Ectodermal cell (in vitro differentiated cells): ENCODE data around the gene ZNF672.
"Not testable (repeated sequence)": the region's sequence is repeated elsewhere in the genome, so short reads cannot be mapped to it uniquely, and the experiment has no call there.

ENCODE experiments used
- H3K27ac ChIP-seq: 2 replicates; pipeline ENCODE4 v1.7.0; 2013; ENCODE audit warnings: mild to moderate bottlenecking, low read depth, low read length; ENCODE audit not compliant: insufficient read depth, poor library complexity, severe bottlenecking
- H3K27me3 ChIP-seq: 2 replicates; pipeline ENCODE4 v1.7.0; 2013; ENCODE audit warnings: mild to moderate bottlenecking, low read length; ENCODE audit not compliant: insufficient read depth, control insufficient read depth, poor library complexity, severe bottlenecking
- H3K36me3 ChIP-seq: one replicate; pipeline ENCODE4 v1.7.0; 2013; ENCODE audit warnings: low read length; ENCODE audit not compliant: control insufficient read depth, insufficient read depth
- H3K4me1 ChIP-seq: one replicate; pipeline ENCODE4 v1.7.0; 2013; ENCODE audit warnings: low read length; ENCODE audit not compliant: control insufficient read depth, insufficient read depth
- H3K4me3 ChIP-seq: 2 replicates; pipeline ENCODE4 v1.7.0; 2013; ENCODE audit warnings: low read depth, low read length, control low read depth; ENCODE audit not compliant: insufficient read depth
- H3K9me3 ChIP-seq: 2 replicates; pipeline ENCODE4 v1.7.0; 2013; ENCODE audit warnings: mild to moderate bottlenecking, low read length, moderate library complexity; ENCODE audit not compliant: control insufficient read depth
- WGBS, 2 experiments: methylation state at CpG; one replicate each; pipeline ENCODE4 v1.1.7; 2013; ENCODE audit warnings: missing lambda C conversion rate in 2 of 2; 5-methylcytosine and 5-hydroxymethylcytosine counted together

The ZNF672 gene

DNA sequence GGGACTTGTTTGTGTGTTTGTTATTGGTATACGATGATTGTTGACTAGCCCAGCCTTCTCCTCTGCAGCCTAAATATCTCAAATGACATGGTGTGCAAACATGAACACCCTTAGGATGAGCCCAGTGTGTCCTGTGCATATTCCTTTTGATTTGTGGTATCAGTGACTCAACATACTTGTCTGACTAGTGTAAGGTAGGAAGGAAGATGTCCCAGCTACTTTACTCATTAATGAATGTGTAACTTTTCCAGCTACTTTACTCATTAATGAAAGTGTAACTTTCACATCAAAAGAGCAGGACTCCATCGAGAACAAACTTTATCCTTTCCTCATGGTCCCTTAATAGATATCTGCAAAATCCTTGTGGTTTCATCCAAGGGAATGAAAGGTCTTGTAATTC is 23.6 kb downstream of the ZNF672 start:
- WGBS, 2 experiments: 85 to 93% methylated on average over 2 of the region's 2 CpGs
- H3K27me3 ChIP-seq: peaks cover 53% of the 10 kb centered on the region

DNA sequence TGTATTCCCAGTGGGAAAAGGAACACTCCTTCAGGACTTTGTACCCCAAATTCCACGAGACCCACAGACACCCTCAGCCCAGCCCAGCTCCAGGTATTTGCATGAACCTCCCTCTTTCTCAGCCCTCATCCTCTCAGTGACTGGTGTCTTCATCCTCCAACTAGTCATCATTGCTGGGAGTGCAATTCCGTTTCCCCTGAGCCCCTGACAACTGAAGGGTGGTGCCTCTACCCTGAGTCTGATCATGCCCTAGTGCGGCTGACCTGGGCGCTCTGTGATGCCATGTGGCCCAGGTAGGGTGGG is 24.6 kb downstream of the ZNF672 start:
- Histone ChIP-seq H3K27me3 (peaks cover 53% of the 10 kb centered on the region), H3K27ac (no peak overlapping the region), H3K9me3 (no peaks in the 10 kb centered on the region), H3K36me3 (no peaks in the 10 kb centered on the region), H3K4me3 (peak overlapping the region; percentile 60), H3K4me1 (peaks cover 7% of the 10 kb centered on the region)
- WGBS, 2 experiments: 18 to 25% methylated on average over 4 of the region's 4 CpGs

More for the DNA sequence above, 23.6 kb downstream of the ZNF672 start:
- H3K9me3 ChIP-seq: no peaks in the 10 kb centered on the region
- H3K4me1 ChIP-seq: peaks cover 13% of the 10 kb centered on the region
- H3K27ac ChIP-seq: no peak overlapping the region
- H3K4me3 ChIP-seq: no peak overlapping the region
- H3K36me3 ChIP-seq: no peaks in the 10 kb centered on the region

DNA sequence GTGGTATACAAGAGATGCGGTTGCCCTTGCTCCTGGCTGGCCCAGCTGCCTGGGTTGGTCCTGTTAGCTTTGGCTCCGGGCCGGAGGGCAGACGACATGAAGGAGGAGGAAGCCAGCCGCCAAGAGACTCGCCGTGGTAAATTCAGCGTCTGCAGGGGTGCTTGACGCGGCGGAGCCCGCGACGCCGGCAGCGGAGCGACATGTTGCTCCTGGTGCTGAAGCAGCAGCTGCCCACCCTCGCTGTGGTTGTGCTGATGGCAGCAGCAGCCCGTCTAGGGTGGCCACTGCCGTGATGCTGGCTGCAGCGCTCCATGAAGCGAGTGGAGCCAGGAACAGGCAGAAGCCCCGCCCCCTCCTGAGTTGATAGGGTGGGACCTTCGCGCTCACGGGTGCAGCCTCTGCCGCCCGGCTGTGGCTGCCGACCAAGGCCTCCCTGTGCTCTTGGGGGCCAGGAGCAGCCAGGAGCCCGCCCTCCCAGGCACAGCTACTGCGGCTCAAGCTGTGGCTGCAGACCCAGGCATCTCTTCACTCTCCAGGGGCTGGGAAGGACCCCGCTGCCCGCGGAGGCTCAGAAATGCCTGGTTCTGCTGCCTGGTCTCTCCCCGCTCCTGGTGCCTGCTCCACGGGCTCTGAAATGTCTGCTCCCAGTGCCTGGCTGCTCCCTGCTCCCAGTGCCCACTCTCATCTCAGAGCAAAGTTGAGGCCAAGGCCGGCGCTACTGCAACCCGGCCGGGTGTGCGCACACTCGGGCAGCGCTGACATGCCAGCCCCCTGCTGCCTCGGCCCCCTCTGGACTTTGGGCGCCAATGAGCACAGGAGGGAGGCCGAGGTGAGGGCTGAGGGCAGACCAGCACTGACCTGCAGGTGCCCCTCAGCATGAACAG is 25.2 kb downstream of the ZNF672 start:
- no peaks in the 10 kb centered on the region for H3K9me3 ChIP-seq
- H3K36me3 ChIP-seq: no peaks in the 10 kb centered on the region
- WGBS, 2 experiments: 12 to 14% methylated on average over 46 of the region's 46 CpGs
- H3K27me3 ChIP-seq: peaks cover 53% of the 10 kb centered on the region
- no peak overlapping the region for H3K27ac ChIP-seq
- peak overlapping the region; percentile 60 for H3K4me3 ChIP-seq
- H3K4me1 ChIP-seq: peaks cover 5% of the 10 kb centered on the region

DNA sequence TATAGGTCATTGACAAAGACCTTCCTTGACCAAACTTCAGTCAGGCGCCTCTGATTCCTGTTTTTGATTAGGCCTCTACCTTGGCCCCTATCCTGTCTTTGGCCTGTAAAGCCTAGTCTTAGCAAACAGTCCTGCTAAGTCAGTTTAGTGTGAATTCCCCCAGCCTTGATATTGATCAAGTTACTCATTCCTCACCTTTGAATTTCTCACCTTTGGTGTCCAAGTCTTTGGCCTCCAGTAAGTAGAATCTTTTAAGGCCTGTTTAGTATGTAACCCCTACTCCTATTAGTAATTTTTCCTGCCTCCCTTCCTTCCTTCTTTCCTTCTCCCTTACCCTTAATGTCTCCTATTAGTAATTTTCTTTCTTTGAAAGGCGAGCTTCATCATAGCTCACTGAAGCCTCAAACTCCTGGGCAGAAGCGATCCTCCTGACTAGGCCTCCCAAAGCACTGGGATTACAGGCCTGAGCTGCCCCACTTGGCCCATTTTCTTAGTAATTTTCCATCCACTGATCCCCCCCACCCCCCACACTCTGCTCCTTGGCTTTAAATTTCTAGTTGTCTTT is 33.9 kb downstream of the ZNF672 start:
- Histone ChIP-seq H3K36me3 (no peaks in the 10 kb centered on the region), H3K4me1 (no peaks in the 10 kb centered on the region), H3K4me3 (no peak overlapping the region), H3K27ac (no peak overlapping the region), H3K9me3 (no peaks in the 10 kb centered on the region), H3K27me3 (no peaks in the 10 kb centered on the region)
- WGBS, 2 experiments: 93 to 95% methylated on average over 3 of the region's 3 CpGs

DNA sequence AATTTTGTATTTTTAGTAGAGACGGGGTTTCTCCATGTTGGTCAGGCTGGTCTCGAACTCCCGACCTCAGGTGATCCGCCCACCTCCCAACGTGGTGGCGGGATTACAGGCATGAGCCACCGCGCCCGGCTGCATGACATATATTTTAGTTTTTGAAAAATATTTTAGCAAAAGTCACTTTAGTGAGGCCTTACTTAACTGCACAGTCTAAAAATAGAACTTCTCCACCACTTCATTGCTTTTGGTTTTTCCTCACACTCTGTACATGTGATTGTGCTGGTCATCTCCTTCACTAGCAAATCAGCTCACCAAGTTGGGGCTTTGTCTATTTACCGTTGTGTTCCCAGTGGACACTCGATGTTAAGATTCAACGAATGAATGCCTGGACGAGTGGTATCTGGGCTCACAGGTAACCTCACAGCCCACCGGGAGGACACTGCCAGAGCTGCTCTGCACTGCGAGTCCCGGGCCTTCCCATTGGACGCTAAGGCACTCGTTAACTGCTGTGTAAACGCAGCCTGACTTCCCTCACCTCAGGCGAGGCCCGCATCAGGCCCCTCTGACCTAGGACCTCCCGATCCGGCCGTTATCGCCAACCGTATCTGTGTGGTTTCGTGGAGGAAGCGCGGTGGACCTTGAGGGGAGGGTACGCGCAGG is 34.9 kb downstream of the ZNF672 start:
- H3K36me3 ChIP-seq: no peaks in the 10 kb centered on the region
- 1 to 3% methylated on average over 31 of the region's 31 CpGs for WGBS, 2 experiments
- no peaks in the 10 kb centered on the region for H3K27me3 ChIP-seq
- H3K4me3 ChIP-seq: peak overlapping the region; percentile 60
- H3K4me1 ChIP-seq: no peaks in the 10 kb centered on the region
- no peaks in the 10 kb centered on the region for H3K9me3 ChIP-seq
- peak overlapping the region; percentile 80 for H3K27ac ChIP-seq

DNA sequence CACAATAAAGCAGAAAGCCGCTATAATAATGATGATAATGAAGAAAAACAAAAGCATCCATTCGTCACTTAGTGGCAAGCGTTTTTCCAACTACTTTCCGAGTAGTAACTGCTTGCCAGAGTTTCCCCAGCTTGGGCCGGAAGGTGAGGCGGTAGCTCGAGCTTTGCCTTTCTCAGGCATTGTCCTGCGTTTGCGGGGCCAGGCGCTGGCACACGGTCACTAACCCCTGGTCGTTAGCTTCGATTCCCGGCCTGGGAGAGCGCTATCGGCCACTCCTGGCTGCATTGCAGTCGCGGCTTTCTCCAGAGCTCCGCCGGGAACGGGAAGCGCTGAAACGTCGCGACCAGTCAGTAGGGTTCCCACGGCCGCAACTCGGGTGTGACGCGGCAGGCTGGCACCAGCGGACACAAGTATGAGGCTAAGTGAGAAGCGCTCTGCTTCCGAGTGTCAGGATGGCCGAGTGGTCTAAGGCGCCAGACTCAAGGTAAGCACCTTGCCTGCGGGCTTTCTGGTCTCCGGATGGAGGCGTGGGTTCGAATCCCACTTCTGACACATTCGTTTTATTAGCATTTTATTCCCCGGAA is 35.5 kb downstream of the ZNF672 start:
- no peaks in the 10 kb centered on the region for H3K27me3 ChIP-seq
- H3K36me3 ChIP-seq: no peaks in the 10 kb centered on the region
- H3K4me3 ChIP-seq: peak overlapping the region; percentile 60
- H3K27ac ChIP-seq: peak overlapping the region; percentile 80
- H3K9me3 ChIP-seq: no peaks in the 10 kb centered on the region
- H3K4me1 ChIP-seq: no peaks in the 10 kb centered on the region
- WGBS, 2 experiments: 0 to 1% methylated on average over 41 of the region's 41 CpGs

DNA sequence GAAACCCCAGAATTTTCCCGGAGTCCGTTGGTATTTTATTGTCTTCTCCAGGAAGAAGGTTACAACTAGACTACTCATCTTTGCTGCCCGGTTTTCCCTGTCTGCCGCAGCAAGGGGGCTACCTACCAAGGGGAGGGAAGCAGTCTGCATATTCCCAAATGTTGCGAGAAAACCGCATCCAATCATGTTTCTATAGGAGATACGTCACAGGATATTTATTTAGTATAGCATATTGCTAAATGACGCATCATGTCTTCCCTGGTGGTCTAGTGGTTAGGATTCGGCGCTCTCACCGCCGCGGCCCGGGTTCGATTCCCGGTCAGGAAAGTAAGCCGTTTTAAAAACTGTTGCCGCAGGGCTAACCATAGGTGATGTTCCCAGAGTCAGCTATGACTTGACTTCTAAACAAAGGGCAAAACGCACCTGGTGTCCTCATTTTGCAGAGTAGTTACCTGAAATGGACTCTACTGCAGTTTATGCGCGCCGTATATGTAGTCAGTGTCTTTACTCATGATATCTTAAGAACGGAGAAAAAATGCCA is 36.0 kb downstream of the ZNF672 start:
- Histone ChIP-seq H3K36me3 (no peaks in the 10 kb centered on the region), H3K27ac (peak overlapping the region; percentile 67), H3K4me3 (peak overlapping the region; percentile 60), H3K27me3 (no peaks in the 10 kb centered on the region), H3K9me3 (no peaks in the 10 kb centered on the region), H3K4me1 (no peaks in the 10 kb centered on the region)
- 5% methylated on average over 23 of the region's 23 CpGs for WGBS, 2 experiments

DNA sequence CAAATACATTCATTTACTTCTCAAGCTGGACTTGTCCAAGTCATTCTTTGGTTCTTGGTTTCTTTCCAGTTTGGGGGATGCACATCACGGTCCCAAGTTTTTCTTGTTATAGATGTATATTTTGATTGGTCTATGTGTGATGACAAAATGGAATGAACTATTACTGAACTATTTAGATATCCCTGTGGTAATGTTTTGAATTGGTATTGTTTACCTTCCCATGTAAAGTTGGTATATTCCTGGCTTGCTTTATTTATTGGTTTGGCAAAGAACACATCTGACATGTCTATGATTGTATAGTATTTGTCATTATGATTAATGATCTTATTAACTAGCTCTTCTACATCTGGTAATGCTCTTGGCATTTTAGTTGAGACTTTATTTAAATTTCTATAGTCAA is 43.2 kb downstream of the ZNF672 start:
- Histone ChIP-seq H3K4me3 (no peak overlapping the region), H3K36me3 (no peaks in the 10 kb centered on the region), H3K27ac (no peak overlapping the region), H3K27me3 (no peaks in the 10 kb centered on the region), H3K4me1 (no peaks in the 10 kb centered on the region), H3K9me3 (no peaks in the 10 kb centered on the region)
- WGBS, 2 experiments: 80 to 96% methylated on average over 1 of the region's 1 CpG

DNA sequence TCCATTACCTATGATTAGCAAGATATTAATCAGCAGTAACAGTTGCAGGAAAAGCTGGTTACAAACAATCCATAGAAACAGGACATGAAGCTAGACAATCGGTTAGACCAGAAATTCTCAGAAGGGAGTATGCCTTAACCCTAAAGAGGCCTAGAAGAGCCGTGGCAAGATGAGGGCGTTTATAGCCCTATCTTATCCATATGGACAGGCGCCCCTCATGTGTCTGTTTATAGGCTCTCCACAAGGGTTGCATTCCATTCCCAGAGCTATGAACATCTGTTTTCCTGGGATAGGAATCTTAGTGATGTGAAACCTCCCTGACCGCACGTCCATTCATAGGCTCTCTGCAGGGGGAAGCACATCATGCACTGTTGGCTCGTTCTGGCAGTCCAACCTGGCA is 44.4 kb downstream of the ZNF672 start:
- not testable (repeated sequence) for H3K9me3 ChIP-seq, H3K4me1 ChIP-seq, H3K27ac ChIP-seq, H3K36me3 ChIP-seq, H3K27me3 ChIP-seq, H3K4me3 ChIP-seq
- WGBS, 2 experiments: 92 to 95% methylated on average over 6 to 7 of the region's 7 CpGs
